ENCODE measurements around the gene SRRM5.
A peak's percentile ranks its signal among the peaks of the same experiment; 100 is the strongest.
"Not testable (repeated sequence)": the region's sequence is repeated elsewhere in the genome, so short reads cannot be mapped to it uniquely, and the experiment has no call there.

SRRM5 gene, protein sequence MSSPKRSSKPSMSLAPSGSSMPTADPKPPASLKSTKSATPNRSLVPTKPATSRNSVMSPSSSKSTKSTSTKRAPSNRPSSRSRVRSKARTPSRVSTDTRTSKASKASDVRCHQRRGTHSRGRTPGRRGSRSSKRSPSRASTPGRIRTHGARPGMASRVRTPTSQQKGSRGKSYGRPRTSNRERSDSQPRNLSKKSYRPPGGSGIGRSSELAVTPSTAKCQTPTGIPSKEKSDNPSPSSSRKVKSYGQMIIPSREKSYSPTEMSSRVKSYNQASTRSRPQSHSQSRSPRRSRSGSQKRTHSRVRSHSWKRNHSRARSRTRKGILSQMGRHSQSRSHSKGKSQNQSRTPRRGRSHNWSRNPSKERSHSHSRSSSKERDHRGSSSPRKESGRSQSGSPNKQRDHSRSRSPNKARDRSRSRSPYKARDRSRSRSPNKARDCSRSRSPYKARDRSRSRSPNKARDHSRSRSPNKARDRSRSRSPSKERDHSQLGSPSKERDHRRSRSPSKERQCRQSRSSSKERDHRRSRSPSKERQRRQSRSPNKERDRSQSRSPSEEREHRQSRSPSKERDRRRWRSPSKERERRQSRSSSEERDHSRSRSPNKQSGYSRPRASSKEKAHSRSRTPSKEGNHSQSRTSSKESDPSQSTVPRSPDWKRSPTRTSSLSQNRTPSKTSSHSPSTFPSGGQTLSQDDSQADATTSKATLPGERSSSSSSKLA

DNA sequence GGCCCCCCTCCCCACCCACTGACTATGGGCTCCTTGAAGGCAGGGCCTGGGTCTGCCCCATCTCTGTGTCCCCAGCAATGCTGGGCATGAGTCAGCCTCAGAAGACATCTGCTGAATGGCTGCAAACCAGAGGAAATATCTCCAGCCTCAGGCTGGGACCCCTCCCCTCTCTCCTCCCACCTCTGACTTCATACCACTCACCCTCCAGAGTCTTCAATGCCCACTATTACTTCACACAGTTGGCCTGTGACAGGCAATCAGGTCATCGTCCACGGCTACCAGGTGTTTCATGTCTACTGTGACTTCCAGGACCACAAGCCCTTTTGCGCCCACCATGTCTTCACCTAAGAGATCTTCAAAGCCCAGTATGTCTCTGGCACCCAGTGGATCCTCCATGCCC, at the start of gene SRRM5:
Gene SRRM5 (plus strand): TSS at position 301 of the 400 bp plus-strand sequence. CDS start 34 bp downstream, at position 335.
- DNase-seq: no peak

DNA sequence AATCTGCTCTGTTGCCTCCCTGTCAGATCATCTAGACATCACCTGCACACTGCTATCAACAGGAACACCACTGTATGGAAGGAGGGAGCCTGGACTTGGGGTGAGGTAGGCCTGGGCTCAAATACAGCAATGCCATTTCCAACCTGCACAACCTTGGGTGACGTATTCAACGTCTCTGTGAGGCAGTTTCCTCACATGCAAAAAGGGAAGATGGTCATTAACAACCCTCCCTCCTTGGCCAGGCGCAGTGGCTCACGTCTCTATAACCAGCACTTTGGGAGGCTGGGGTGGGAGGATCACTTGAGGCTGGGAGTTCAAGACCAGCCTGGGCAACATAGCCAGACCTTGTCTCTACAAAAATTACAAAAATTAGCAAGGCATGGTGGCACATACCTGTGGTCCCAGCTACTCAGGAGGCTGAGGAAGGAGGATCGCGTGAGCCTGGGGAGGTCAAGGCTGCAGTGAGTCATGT, 49.6 kb upstream of the SRRM5 start:
- DNase-seq: no peak

DNA sequence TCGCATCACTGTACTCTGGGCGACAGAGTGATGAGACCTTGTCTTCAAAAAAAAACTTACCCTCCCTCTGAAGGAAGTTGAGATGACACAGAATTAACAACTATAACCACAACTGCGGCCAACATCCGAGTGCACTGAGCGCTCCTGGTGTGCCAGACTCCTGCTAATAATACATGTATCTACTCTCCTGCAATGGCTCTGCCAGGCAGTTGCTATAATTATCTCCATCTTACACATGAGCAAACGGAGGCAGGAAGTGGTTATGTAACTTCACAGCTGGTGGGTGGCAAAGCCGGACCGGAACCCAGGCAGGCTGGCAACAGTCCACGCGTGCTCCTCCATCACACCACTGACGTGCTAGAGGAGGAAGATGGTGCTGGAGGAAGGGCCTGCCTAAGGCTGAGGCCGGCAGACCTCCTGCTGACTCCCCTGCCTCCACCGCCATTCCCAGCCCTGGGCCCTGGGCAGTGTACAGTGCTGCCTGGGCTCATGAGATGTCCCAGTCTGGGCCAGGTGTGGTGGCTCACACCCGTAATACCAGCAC, 49.1 kb upstream of the SRRM5 start:
- DNase-seq: peak; percentile 14

DNA sequence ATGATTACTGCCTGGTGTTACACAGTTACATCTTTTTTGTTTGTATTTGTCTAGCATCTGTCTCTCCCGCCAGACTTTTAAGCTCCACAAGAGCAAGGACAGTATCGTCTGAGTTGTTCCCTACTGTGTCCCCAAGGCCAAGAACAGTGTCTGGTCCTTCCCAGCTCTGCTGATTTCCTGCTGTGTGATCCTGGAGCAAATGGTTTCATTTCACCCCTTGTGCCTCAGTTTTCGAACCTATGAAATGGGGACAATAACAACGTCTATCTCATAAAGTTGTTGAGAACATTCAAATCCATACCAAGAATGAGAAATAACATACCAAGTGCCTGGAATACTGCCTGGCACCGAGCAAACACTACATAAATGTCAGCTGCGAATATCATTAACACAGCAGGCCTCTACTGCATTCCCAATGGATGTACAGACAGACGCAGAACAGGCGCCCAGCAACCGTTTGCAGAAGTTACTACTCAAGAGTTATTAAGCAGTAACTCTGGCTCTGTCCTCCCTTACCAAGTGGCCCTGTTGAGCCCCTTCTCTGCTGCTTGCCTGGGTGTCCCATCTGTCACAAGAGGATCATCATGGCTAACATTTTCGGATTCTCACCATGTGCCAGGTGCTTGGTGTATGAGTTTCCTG, 48.0 kb upstream of the SRRM5 start:
- DNase-seq: no peak

DNA sequence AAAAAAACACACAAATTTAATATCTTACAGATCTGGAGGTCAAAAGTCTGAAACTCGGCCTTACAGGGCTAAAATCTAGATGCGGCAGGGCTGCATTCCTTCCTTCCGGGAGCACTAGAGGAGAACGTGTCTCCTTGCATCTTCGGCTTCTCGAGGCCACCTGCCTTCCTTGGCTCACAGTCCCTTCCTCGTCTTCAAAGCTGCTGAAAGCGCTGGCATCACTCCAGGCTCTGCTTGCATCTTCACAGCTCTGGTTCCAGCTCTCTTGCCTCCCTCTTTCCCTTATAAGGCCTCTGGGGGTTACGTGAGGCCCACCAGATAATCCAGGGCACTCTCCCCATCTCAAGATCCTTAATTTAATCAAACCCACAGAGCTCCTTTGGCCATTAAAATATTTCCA, 47.1 kb upstream of the SRRM5 start:
- peak; percentile 53 for DNase-seq

DNA sequence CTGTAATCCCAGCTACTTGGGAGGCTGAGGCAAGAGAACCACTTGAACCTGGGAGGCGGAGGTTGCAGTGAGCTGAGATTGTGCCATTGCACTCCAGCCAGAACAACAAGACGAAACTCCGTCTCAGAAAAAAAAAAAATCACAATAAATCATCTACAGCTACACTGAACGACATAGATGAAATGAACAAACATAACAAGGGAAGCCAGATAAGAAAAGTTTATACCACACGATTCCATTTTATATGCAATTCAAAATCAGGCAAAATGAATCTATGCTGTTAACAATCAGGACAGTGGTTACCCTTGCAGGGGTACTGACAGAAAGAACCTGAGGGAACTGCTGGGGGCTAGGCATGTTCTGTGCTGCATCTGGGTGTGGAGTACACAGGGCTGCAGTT, 42.2 kb upstream of the SRRM5 start:
- DNase-seq: no peak

DNA sequence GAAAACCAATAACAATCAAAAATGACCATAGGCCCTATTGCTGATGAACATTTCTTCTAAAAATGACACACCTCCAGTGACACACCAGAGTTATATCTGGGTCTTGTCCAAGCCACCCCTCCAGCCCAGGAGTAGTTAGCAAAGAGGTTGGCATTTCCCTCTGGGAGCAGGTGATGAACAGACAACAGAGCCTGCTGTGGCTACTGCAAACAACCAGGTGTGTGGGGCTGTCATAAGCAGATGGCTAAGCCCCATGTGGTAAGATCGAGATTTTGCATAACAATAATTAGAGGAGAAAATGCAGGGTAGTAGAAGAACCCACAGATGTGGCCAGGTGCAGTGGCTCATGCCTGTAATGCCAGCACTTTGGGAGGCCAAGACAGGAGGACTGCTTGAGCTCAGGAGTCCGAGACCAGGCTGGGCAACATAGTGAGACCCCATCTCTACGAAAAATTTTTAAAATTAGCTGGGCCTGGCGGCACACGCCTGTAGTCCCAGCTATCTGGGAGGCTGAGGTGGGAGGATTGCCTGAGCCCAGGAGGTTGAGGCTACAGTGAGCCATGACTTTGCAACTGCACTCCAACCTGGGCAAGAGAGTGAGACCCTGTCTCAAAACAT, 41.6 kb upstream of the SRRM5 start:
- peak; percentile 96 for DNase-seq

DNA sequence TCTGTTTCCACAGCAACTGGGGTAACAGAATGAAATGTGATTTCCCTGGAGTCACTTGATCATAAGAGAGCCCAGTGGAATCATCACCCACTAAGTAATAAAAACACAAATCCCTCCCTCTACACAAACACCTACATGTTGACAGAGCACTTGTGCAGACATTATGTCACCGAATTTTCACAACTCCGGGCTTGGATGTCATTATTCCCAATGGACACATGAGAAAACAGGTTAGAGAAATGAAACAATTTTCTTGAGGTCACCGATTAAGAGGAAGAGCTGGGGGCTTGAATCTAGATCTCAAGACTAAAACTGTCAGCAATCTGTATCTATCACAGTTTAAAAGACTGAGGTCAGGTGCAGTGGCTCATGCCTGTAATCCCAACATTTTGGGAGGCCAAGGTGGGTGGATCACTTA, 39.7 kb upstream of the SRRM5 start:
- DNase-seq: no peak

DNA sequence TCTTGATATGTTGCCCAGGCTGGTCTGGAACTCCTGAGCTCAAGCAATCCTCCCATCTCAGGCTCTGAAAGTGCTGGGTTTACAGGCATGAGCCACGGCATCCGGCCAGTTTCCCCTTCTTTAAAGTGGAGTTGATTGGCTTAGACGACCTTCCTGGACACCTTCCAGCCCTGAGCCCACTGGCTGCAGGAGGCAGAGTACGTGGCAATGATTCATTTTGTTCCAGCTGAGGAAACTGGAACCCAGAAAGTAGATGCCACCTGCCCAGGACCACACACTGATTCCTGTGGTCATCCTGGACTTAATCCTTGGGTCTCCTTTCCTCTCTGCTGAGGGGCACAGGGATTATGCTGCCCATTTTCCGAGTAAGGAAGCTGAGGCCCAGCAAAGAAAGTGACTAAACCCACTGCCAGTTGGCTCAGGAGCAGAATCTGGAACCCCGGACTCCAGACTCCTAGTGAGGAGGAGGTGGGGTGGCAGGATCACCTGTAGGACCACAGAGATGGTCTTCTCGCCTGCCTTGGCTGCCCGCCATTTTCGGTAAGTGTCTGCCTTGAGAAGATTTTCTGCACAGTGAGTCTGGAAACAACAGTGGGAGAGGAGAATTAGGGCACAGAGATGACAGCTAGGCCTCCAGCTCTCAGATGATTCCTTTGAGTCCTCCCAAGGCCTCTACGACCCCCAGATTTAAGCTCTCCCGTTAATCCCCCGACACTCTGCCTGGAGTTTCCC, 37.3 kb upstream of the SRRM5 start:
- DNase-seq: no peak

DNA sequence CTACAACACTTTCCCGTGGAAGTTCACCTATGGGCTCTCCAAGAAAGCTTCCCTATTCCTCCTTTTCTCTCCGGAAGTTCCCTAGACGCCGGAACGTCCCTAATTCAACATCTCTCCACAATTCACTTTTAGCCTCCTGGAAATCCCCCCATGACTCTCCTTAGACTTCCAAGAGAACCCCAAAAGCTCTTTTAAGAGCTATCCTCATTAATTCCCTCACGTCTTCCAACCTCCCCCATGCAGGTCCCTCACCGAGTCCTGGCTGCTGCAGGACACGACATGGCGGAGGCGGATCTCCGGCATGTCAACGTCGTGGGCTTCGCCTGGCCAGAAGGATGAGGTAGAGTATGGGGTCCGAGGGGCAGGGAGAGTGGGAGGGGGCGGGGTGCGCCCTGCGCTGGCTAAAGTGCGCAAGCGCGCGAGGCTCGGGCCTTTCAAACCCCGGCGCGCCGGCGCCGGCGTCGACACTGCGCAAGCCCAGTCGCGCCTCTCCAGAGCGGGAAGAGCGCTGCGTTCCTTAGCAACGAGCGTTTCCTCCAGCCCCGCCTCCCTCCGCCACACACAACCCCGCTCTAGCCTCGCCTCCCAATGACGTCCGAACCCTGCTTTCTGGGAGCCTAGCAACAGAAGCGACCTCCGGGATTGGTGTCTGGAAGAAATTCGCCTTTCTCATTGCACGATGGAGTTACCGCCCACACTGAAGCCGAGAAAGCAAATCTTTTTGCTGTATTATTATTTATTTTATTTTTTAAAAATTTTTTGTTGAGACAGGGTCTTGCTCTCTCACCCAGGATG, 36.5 kb upstream of the SRRM5 start, which contains the start of the genes PINLYP and XRCC1:
Gene PINLYP (plus strand): TSS at position 646 of the 795 bp plus-strand sequence. CDS start 1,391 bp downstream, outside the sequence.
Gene XRCC1 (minus strand): TSS at position 372 of the 795 bp plus-strand sequence. CDS start 69 bp downstream, at position 303.
- peak; percentile 98 for DNase-seq

DNA sequence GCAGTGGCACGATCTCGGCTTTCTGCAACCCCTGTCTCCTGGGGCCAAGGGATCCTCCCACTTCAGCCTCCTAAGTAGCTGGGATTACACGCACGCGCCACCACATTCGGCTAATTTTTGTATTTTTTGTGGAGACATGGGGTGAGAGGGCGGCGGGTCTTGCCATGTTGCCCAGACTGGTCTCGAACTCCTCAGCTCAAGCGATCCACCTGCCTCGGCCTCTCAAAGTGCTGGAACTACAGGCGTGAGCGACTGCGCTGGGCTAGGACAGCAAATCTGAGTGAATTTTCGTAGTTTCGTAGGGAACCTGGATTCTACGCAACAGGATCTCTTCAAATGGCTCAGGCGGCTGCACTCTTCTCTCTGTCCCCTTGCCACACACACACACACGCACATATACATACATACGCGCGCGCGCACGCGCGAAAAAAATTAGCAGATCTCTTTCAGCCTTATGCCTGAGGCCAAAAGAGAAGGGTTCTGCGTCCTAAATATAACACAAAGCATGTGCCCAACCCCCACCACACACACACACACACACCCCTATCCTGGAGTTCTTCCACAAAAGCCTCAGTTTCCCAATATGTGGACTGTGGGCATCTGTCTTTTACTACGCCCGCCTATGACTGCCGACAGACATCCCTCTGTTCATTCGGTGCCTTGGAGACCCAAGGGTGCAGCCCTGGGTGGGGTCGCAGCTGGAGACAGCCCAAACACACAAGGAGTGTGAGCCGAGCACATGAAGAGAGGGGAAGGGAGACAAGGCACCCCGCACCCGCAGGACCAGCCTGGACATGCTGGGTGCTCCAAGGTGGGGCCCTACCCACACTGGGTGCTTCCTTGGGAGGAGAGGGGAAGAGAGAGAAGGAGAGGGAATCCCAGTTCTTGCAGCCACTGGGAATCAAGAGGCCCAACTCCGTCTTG, 35.7 kb upstream of the SRRM5 start:
- no peak for DNase-seq

DNA sequence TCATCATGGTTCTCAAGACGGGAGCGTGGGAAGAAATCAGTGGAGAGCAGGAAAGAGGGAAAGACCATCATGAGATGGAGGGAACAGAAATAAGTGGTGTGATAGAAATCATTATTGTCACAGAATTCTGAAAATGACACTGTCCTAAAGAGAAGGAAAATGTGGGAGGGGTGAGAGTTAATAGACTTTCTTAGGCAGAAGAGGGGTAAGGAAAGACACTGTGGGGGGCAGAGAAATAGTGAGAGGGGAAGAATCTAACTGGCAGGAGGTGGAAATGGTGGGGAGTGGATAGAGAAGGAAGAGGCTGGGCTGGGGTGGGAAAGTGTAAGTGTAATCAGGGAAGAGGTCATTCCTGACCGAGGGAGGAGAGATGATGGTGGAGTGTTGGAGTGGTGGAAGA, 33.1 kb upstream of the SRRM5 start:
- DNase-seq: no peak

DNA sequence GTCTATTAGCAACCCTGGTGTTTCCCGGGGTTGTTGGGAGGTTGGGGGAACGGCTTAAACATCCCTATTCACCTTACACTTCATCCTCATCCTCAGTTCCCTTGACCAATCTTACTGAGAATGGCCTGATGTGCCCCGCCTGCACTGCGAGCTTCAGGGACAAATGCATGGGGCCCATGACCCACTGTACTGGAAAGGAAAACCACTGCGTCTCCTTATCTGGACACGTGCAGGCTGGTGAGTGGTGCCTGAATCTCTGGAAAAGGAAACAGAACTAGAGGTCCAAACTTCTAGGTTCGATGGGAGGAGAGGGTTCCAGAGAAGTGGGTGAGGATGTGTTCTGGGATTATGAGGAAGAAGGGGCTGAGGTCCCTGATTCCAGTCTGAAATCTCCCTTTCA, 30.4 kb upstream of the SRRM5 start:
- DNase-seq: no peak

DNA sequence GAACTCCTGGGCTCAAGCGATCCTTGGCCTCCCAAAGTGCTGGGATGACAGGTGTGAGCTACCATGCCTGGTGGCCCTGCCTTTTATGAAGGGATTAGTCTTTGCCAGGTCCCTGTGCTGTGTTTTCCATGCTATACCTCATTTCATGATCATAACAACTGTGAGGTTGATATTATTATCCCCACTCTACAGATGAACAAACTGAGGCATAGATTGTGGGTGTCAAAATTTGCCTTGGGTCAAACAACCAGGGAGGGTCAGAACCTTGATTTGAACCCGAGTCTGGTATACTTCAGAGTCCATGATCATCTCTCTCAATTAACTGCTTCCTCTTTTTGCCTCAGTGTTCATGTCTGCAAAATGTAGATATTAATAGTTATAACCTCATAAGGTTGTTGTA, 29.4 kb upstream of the SRRM5 start:
- no peak for DNase-seq

DNA sequence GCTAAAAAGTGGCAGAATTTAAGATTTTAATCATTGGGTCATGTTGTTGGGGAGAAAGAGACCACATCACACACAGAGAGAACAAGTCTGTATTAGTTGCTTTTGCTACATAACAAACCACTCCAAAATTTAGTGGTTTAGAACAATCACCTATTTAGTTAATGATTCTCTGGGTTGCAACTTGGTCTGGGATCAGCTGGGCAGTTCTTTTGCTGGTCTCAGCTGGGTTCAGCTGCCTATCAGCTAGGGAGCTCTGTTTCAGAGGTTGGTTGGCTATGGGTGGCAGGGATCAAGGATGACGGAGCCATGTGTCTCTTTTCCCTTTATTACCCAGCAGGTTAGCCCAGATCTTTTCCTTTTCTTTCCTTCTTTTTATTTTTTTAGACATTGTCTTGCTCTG, 27.4 kb upstream of the SRRM5 start:
- no peak for DNase-seq

DNA sequence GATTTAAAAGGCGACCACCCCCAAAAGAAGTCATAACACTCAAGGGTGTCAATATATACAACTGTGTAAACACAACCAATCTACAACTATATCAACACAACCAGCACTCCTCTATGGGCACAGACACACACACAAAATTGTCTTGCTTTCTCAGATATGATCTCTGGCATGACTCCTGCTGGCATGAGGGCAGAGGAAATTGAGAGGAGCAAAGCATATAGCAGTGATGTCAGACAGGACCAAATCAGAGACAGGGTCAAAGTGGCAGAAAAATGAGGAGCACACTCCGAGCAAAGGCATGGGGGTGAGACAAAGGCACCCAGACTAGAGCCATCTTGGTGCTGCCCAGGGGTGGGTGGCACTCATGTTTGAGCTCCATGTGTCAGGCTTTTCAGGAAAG, 25.5 kb upstream of the SRRM5 start:
- no peak for DNase-seq

DNA sequence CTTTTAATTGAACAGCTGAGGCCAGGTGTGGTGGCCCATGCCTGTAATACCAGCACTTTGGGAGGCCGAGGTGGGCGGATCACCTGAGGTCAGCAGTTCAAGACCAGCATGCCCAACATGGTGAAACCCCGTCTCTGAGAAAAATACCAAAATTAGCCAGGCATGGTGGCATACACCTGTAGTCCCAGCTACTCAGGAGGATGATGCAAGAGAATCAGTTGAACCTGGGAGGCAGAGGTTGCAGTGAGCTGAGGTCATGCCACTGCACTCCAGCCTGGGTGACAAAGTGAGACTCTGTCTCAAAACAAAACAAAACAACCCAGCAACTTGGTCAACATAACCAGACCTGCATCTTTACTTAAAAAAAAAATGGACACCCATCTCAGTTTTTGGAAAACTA, 24.9 kb upstream of the SRRM5 start:
- not testable (repeated sequence) for DNase-seq

DNA sequence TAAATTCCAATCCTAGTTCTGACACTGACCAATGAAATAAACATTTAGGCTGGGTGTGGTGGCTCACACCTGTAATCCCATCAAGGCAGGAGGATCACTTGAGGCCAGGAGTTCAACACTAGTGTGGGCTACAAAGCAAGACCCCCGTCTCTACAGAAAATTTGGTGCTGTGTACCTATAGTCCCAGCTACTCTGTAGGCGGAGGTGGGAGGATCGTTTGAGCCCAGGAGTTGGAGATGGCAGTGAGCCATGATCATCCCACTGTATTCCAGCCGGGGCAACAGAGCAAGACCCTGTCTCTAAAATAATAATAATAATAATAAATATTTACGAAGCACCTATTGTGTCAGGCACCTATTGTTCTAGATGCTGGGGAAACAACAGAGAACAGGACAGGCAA, 22.6 kb upstream of the SRRM5 start:
- DNase-seq: no peak

DNA sequence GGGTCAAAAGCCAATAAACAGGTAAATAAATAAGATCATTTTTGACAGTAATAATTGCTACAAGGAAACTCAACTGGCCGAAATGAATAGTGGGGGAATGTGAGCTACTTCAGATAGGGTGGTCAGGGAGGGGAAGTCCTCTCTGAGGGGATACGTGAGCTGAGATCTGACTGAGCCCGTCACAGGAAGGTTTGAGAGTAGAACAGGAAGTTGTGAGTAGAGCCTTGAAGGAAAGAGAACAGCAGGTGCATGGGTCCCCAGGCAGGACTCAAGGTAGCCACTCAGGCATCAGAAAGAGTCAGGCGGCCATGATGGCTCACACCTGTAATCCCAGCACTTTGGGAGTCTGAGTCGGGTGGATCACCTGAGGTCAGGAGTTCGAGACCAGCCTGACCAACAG, 22.2 kb upstream of the SRRM5 start:
- no peak for DNase-seq

Data from NCI-H2171 treated with DMSO at 0.1 percent for 48 hours (cell line).